Ovary (tissue), 7 donors: ENCODE results near the gene LASP1NB.

Experiments
- DNase-seq, 5 donors: peaks; one replicate each; pipeline ENCODE4 v3.0.0-alpha.2; 2019 to 2020
- H3K27ac ChIP-seq, 2 donors: fragments of 200-600 bp; one replicate each; pipeline versions ENCODE4 v1.5.1 to v1.8.0; 2019 to 2022
- H3K27me3 ChIP-seq: fragments of 200-600 bp; one replicate; pipeline ENCODE4 v1.8.0; 2022
- H3K36me3 ChIP-seq: fragments of 200-600 bp; sonication (generic); one replicate; pipeline ENCODE4 v1.5.1; 2019
- H3K4me1 ChIP-seq: one replicate; pipeline ENCODE4 v1.8.1; 2013; ENCODE audit warnings: mild to moderate bottlenecking, moderate library complexity; ENCODE audit not compliant: insufficient read depth
- H3K4me3 ChIP-seq: fragments of 200-600 bp; sonication (generic); one replicate; pipeline ENCODE4 v1.5.1; 2017
- H3K9me3 ChIP-seq, 2 donors: fragments of 200-600 bp in 1 of 2; sonication (generic) in 1 of 2; one replicate each; pipeline versions ENCODE4 v1.5.1 to v1.8.1; 2013 to 2019; ENCODE audit warnings: mild to moderate bottlenecking in 1 of 2, moderate library complexity in 1 of 2
- EP300 ChIP-seq: sonication (generic); formaldehyde crosslinking; IDR thresholded peaks from one replicate; pipeline ENCODE4 v1.6.1; 2017; ENCODE audit warnings: antibody characterized with exemption
- POLR2A ChIP-seq: fragments of 450-650 bp; IDR thresholded peaks from one replicate; pipeline ENCODE4 v1.6.1; 2017; ENCODE audit warnings: antibody characterized with exemption, mild to moderate bottlenecking, moderate library complexity
- WGBS, 3 donors: extraction: QIAGEN DNeasy Blood & Tissue Kit in 1 of 3; methylation state at CpG; one replicate each; pipeline versions ENCODE4 v1.1.5 to v1.1.7; 2013 to 2017; 5-methylcytosine and 5-hydroxymethylcytosine counted together
- intact Hi-C, 4 donors: fragments of 100-400 bp; cut with DNase I; formaldehyde crosslinking; loops; one replicate each; pipeline versions ENCODE4 v1.11.0 to v1.15.1; 2022 to 2023
- TF ChIP-seq, protein P1 (sequence below), 3 donors: fragments of 450-650 bp in 2 of 3; fragments of 200-600 bp in 1 of 3; IDR thresholded peaks; one replicate each; pipeline versions ENCODE4 v1.5.1 to v1.8.0; 2016 to 2022; ENCODE audit warnings: antibody characterized with exemption in 3 of 3, mild to moderate bottlenecking in 1 of 3
- donor health status: DM: no; HTN: no; CAD: no; lungs with moderate emphysema.
- donor health status: DM: no; HTN: no; CAD: no.
- donor health status: Bipolar disorder and iron deficiency.
- donor health status: DM: no; HTN: no; CAD: no.
- donor health status: DM: yes; HTN: yes; CAD: no.

The LASP1NB gene

DNA sequence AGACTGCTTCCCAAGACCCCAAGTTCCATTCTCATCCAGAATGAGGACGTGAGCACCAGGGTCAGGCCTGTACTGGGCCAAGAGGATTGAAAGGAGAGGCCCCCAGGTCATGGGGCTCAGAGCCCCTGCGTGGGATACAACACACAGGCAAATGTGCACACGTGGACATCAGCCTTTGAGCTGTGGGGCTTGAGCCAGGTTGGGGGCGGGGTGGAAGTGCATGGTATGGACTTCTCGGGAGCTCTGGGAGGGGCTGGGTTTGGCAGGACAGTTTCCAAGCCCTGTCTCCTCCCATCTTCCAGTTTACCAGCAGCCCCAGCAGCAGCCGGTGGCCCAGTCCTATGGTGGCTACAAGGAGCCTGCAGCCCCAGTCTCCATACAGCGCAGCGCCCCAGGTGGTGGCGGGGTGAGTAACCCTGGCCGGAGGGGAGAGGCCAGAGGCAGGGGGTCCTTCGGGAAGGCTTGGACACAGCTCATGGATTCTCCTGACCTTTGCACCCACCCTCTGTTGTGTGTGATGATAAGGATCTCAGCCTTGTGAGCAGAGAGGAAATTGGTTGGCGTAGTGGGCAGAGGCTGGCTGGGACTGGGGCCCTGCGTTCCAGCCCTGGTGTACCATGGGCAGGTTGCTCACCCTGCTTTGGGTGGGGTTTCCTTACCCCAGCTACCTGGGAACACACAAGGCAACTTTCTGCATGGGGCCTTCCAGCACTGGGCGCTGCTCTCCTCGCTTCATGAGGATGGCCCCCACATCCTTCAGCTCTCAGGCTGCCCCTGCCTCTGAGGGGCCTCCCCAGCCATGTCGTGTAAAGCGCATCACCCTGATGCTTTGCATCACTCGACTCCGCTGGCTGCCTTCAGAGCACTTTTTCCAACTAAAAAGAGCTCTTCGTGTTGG, 10.4 kb upstream of the LASP1NB start:
- Histone ChIP-seq H3K4me1 (peaks cover 23% of the 10 kb centered on the region), H3K9me3 (no peaks in the 10 kb centered on the region), H3K4me3 (no peak overlapping the region), H3K27ac (no peak overlapping the region), H3K27me3 (no peaks in the 10 kb centered on the region), H3K36me3 (no peaks in the 10 kb centered on the region)
- intact Hi-C loops: no loop called here
- peak; percentile 9 to 31 (median 16) for DNase-seq
- TF ChIP-seq POLR2A (no peak), EP300 (no peak)
- TF ChIP-seq, protein P1, sequence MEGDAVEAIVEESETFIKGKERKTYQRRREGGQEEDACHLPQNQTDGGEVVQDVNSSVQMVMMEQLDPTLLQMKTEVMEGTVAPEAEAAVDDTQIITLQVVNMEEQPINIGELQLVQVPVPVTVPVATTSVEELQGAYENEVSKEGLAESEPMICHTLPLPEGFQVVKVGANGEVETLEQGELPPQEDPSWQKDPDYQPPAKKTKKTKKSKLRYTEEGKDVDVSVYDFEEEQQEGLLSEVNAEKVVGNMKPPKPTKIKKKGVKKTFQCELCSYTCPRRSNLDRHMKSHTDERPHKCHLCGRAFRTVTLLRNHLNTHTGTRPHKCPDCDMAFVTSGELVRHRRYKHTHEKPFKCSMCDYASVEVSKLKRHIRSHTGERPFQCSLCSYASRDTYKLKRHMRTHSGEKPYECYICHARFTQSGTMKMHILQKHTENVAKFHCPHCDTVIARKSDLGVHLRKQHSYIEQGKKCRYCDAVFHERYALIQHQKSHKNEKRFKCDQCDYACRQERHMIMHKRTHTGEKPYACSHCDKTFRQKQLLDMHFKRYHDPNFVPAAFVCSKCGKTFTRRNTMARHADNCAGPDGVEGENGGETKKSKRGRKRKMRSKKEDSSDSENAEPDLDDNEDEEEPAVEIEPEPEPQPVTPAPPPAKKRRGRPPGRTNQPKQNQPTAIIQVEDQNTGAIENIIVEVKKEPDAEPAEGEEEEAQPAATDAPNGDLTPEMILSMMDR (IDR thresholded peaks at IDR 0.05): no peak
- WGBS, 3 donors: 71 to 78% (median 77%) methylated on average over 20 of the region's 20 CpGs

DNA sequence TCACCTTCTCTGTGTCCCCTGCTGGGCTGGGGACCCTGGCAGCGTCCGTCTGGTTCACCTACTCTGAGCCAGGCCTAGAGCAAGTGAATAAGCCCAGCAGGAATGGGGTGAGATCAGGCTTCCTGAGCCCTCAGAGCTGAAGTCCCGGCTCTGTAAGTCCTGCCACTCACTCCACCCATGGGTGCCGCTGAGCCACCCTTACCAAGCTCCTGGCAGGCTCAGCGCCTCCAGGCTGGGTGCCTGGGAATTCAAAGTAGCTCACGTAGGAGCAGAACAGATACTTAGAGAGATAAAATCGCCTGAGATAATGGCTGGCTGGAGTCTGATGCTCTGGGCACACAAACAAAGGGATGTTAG, 9.8 kb upstream of the LASP1NB start:
- H3K36me3 ChIP-seq: no peaks in the 10 kb centered on the region
- peak in 3 of 5 donors; percentile 8 to 13 (median 12) for DNase-seq
- TF ChIP-seq EP300 (no peak), POLR2A (no peak)
- TF ChIP-seq, protein P1 (IDR thresholded peaks at IDR 0.05): no peak
- H3K9me3 ChIP-seq: no peaks in the 10 kb centered on the region
- no peak overlapping the region for H3K27ac ChIP-seq
- intact Hi-C loops: no loop called here
- no peaks in the 10 kb centered on the region for H3K27me3 ChIP-seq
- 85 to 94% (median 90%) methylated on average over 7 of the region's 7 CpGs for WGBS, 3 donors
- peaks cover 23% of the 10 kb centered on the region for H3K4me1 ChIP-seq
- no peak overlapping the region for H3K4me3 ChIP-seq

DNA sequence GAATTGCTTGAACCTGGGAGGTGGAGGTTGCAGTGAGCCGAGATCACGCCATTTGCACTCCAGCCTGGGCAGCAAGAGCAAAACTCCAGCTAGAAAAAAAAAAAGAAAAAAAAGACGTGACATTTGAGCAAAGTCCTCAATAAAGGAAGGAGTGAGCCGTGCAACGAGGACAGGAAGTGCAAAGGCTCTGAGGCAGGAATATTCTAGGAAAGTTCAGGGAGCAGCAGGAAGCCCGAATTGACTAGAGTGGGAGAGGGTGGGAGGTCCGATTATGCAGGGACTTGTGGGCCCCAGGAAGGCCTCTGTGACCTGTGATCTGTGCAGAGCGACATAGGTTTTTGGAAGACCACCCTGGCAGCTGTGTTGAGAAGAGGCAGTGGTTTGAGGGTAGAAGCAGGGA, 8.6 kb upstream of the LASP1NB start:
- 72 to 83% (median 79%) methylated on average over 8 of the region's 8 CpGs for WGBS, 3 donors
- Histone ChIP-seq H3K36me3 (no peaks in the 10 kb centered on the region), H3K4me1 (peaks cover 16% of the 10 kb centered on the region), H3K27ac (no peak overlapping the region), H3K9me3 (no peaks in the 10 kb centered on the region), H3K4me3 (no peak overlapping the region), H3K27me3 (no peaks in the 10 kb centered on the region)
- TF ChIP-seq, protein P1 (IDR thresholded peaks at IDR 0.05): no peak
- TF ChIP-seq POLR2A (no peak), EP300 (no peak)
- intact Hi-C loops: no loop called here
- no peak for DNase-seq

DNA sequence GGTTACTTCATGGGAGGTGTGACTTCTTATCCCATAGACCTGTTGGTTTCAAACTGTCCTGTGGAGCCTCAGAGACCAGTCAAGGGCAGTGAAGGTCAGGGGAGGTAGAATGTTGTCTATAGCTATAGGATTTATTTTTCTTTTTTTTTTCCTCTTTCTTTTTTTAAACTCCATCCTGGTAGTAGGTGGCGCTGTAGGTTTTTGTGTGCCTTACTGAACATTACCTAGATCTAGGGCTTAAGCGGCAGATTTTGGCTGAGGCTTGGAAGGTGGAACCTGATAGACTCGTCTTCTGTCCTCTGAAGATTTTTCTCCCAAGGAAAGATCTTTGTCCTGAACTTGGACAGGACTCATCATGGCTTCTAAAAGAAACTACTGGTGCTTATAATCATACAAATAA, 8.2 kb upstream of the LASP1NB start:
- intact Hi-C loops: no loop called here
- TF ChIP-seq EP300 (no peak), POLR2A (no peak)
- peaks cover 11% of the 10 kb centered on the region for H3K4me1 ChIP-seq
- H3K9me3 ChIP-seq: no peaks in the 10 kb centered on the region
- H3K4me3 ChIP-seq: no peak overlapping the region
- DNase-seq: no peak
- H3K27ac ChIP-seq: no peak overlapping the region
- H3K36me3 ChIP-seq: no peaks in the 10 kb centered on the region
- 87 to 92% (median 89%) methylated on average over 3 of the region's 3 CpGs for WGBS, 3 donors
- H3K27me3 ChIP-seq: no peaks in the 10 kb centered on the region
